Neuron (in vitro differentiated cells): ENCODE measurements around the gene SLX9.

Experiments used
- H2AFZ ChIP-seq: one replicate; pipeline ENCODE4 v1.6.1; 2013; ENCODE audit warnings: low read depth, mild to moderate bottlenecking, inconsistent platforms, low read length, moderate library complexity
- H3K27me3 ChIP-seq: one replicate; pipeline ENCODE4 v1.6.1; 2013; ENCODE audit warnings: low read length; ENCODE audit not compliant: insufficient read depth
- H3K36me3 ChIP-seq: one replicate; pipeline ENCODE4 v1.6.1; 2013; ENCODE audit warnings: low read length; ENCODE audit not compliant: insufficient read depth
- H3K4me1 ChIP-seq: one replicate; pipeline ENCODE4 v1.6.1; 2013; ENCODE audit warnings: low read length; ENCODE audit not compliant: insufficient read depth
- H3K4me3 ChIP-seq: 2 replicates; pipeline ENCODE4 v1.5.1; 2013; ENCODE audit warnings: mild to moderate bottlenecking, low read length, moderate library complexity
- H3K9me3 ChIP-seq: one replicate; pipeline ENCODE4 v1.6.1; 2013; ENCODE audit warnings: low read length

The SLX9 gene

GRCh38 chr21:44987301-44987885 is 47.6 kb downstream of the SLX9 start:
- H2AFZ ChIP-seq: no peak overlapping the region
- H3K27me3 ChIP-seq: peaks cover 17% of the 10 kb centered on the region
- H3K9me3 ChIP-seq: no peaks in the 10 kb centered on the region
- peaks cover 14% of the 10 kb centered on the region for H3K4me1 ChIP-seq
- no peak overlapping the region for H3K4me3 ChIP-seq
- no peaks in the 10 kb centered on the region for H3K36me3 ChIP-seq

DNA sequence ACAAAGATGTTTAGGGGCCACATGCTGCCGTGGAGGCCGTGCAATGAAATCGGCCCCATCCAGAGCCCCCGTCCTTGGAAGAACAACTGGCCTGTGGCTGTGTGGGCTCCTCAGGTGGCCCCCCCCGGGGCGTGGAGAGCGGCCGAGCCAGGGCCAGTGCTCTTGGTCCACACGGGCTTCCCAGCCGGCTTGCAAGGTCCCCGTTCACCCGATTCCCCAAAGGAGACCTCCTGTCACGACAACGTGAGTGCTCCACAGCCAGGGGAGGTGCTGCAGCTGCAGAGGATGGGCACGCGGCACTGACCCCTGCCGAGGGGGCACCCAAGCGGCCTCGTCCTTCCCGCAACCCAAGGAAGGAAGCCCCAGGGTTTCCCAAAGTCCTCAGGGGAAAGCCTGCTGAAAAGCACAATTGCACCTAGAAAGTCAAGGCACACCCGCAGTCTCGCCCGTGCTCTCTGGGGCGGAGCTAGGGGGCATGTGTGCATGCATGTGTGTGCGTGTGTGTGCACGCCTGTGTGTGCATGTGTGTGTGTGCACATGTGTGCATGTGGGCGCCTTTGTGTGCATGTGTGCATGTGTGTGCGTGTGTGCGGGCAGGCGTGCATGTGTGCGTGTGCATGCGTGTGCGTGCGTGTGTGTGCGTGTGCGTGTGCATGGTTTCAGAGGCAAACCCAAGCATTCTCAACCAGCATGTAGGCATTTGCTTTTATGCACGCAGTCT is 48.2 kb downstream of the SLX9 start:
- H3K4me3 ChIP-seq: no peak overlapping the region
- peaks cover 17% of the 10 kb centered on the region for H3K27me3 ChIP-seq
- peaks cover 14% of the 10 kb centered on the region for H3K4me1 ChIP-seq
- no peaks in the 10 kb centered on the region for H3K9me3 ChIP-seq
- H2AFZ ChIP-seq: no peak overlapping the region
- no peaks in the 10 kb centered on the region for H3K36me3 ChIP-seq

GRCh38 chr21:44988607-44989536 is 49.0 kb downstream of the SLX9 start:
- no peak overlapping the region for H2AFZ ChIP-seq
- H3K9me3 ChIP-seq: no peaks in the 10 kb centered on the region
- H3K36me3 ChIP-seq: no peaks in the 10 kb centered on the region
- H3K27me3 ChIP-seq: peaks cover 17% of the 10 kb centered on the region
- H3K4me3 ChIP-seq: no peak overlapping the region
- peaks cover 14% of the 10 kb centered on the region for H3K4me1 ChIP-seq

- peaks cover 12% of the 10 kb centered on the region for H3K4me1 ChIP-seq
- peaks cover 17% of the 10 kb centered on the region for H3K27me3 ChIP-seq
- H3K4me3 ChIP-seq: no peak overlapping the region
- H3K36me3 ChIP-seq: no peaks in the 10 kb centered on the region
- no peaks in the 10 kb centered on the region for H3K9me3 ChIP-seq
- H2AFZ ChIP-seq: no peak overlapping the region
These were observed 49.7 kb downstream of the SLX9 start for GRCh38 chr21:44989537-44989886.

- Histone ChIP-seq H3K4me3 (no peak overlapping the region), H3K4me1 (peaks cover 9% of the 10 kb centered on the region), H2AFZ (no peak overlapping the region), H3K27me3 (peaks cover 17% of the 10 kb centered on the region), H3K9me3 (no peaks in the 10 kb centered on the region), H3K36me3 (no peaks in the 10 kb centered on the region)
These were observed 50.3 kb downstream of the SLX9 start for GRCh38 chr21:44989943-44990780.

GRCh38 chr21:44990921-44991320 is 51.1 kb downstream of the SLX9 start:
- Histone ChIP-seq H3K4me3 (no peak overlapping the region), H3K4me1 (peaks cover 13% of the 10 kb centered on the region), H2AFZ (no peak overlapping the region), H3K36me3 (no peaks in the 10 kb centered on the region), H3K9me3 (no peaks in the 10 kb centered on the region), H3K27me3 (peaks cover 14% of the 10 kb centered on the region)

- peaks cover 7% of the 10 kb centered on the region for H3K27me3 ChIP-seq
- no peak overlapping the region for H2AFZ ChIP-seq
- H3K9me3 ChIP-seq: no peaks in the 10 kb centered on the region
- peaks cover 13% of the 10 kb centered on the region for H3K4me1 ChIP-seq
- no peaks in the 10 kb centered on the region for H3K36me3 ChIP-seq
- H3K4me3 ChIP-seq: no peak overlapping the region
These were observed 52.0 kb downstream of the SLX9 start for GRCh38 chr21:44991538-44992483.

DNA sequence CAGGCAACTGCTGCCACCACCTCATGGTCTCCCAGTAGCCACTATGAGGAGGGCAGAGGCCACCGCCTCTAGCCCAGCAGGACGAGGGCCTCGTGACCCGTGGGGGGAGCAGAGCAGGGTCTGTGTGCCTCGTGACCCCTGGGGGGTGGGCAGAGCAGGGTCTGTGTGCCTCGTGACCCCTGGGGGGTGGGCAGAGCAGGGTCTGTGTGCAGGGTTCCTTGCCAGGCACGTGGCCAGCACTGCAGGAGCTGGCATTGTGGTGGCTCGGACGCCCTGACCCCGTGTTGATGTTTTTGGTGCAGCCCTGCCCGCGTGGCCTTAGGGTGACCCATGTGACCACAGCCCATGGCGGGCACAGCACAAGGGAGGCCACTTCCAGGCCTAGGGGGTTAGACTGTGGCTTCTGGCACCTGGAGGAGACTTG is 52.8 kb downstream of the SLX9 start:
- Histone ChIP-seq H2AFZ (no peak overlapping the region), H3K36me3 (no peaks in the 10 kb centered on the region), H3K9me3 (no peaks in the 10 kb centered on the region), H3K4me3 (no peak overlapping the region), H3K27me3 (peaks cover 10% of the 10 kb centered on the region), H3K4me1 (peaks cover 13% of the 10 kb centered on the region)

GRCh38 chr21:44993321-44994046 is 53.7 kb downstream of the SLX9 start:
- Histone ChIP-seq H3K4me3 (no peak overlapping the region), H3K4me1 (peaks cover 13% of the 10 kb centered on the region), H2AFZ (no peak overlapping the region), H3K9me3 (no peaks in the 10 kb centered on the region), H3K27me3 (peaks cover 10% of the 10 kb centered on the region), H3K36me3 (no peaks in the 10 kb centered on the region)

DNA sequence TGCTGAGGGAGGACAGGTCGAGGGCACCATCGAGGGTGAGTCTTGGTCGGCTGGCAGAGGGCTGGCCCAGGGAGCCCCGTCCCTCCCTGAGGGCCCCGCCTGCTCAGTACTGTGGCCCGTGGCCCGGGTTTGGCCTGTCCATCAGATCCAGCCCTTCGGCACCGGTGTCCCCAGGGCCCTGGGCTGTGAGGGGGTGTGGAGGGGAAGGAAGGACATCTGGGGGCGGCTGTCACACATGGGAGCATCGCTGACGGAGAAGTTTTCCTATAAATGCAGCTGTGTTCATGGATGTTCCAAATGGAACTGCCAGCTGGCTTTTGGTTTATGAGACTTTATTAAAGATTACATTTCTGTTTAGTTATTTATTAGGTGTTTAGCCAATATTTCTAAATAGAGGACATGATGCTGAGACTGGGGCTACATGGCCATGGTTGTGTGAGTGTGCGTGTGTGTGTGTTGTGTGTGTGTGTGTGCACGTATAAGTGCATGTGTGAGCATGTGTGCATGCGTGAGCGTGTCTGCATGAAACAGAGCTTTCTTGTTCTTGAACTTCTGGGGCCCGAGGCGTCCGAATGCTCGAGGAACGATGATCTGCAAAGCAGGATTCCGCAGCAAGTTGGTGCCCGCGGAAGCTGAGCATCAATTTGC is 54.3 kb downstream of the SLX9 start:
- H3K4me3 ChIP-seq: no peak overlapping the region
- peaks cover 8% of the 10 kb centered on the region for H3K4me1 ChIP-seq
- no peaks in the 10 kb centered on the region for H3K9me3 ChIP-seq
- no peak overlapping the region for H2AFZ ChIP-seq
- no peaks in the 10 kb centered on the region for H3K36me3 ChIP-seq
- peaks cover 10% of the 10 kb centered on the region for H3K27me3 ChIP-seq

GRCh38 chr21:44994695-44995342 is 55.0 kb downstream of the SLX9 start:
- peaks cover 4% of the 10 kb centered on the region for H3K4me1 ChIP-seq
- no peaks in the 10 kb centered on the region for H3K9me3 ChIP-seq
- H3K27me3 ChIP-seq: peaks cover 9% of the 10 kb centered on the region
- H3K36me3 ChIP-seq: no peaks in the 10 kb centered on the region
- H2AFZ ChIP-seq: no peak overlapping the region
- no peak overlapping the region for H3K4me3 ChIP-seq
